Fibroblast of lung (primary cell): Measurements from ENCODE around the gene SRRM5.

Source experiments
- CTCF ChIP-seq, 2 donors: IDR thresholded peaks in 1 of 2; conservative IDR thresholded peaks in 1 of 2; 1 replicate in 1 of 2; 2 replicates in 1 of 2; pipeline ENCODE4 v1.5.1; 2011 to 2012; ENCODE audit warnings: low read length in 2 of 2, control low read depth in 1 of 2, inconsistent platforms in 1 of 2, low read depth in 1 of 2, mild to moderate bottlenecking in 1 of 2
- EZH2 ChIP-seq: IDR thresholded peaks from 2 replicates; pipeline ENCODE4 v1.5.1; 2012; ENCODE audit warnings: low read length, control low read depth, mild to moderate bottlenecking; ENCODE audit errors: missing control alignments

- TF ChIP-seq CTCF (conservative IDR thresholded peaks at IDR 0.05 in 1 of 2, IDR thresholded peaks at IDR 0.05 in 1 of 2; ENCODE audit: low read depth in 1 of 2, low read length in 2 of 2) (no peak), EZH2 (no peak)
Observed at GRCh38 chr19:43562226-43562697, 49.6 kb upstream of the SRRM5 start.
